Liver (tissue), 3 donors: ENCODE measurements around the gene SH2D2A.

Source experiments
- CTCF ChIP-seq: fragments of 150-350 bp; IDR thresholded peaks from 2 replicates; pipeline ENCODE4 v1.5.1; 2017; ENCODE audit warnings: improper control_type of control experiment, low read depth, low read length; ENCODE audit not compliant: missing input control
- HNF4G ChIP-seq: IDR thresholded peaks from 2 replicates; pipeline ENCODE4 v1.6.1; 2016; ENCODE audit warnings: antibody characterized with exemption
- NR2F2 ChIP-seq: IDR thresholded peaks from 2 replicates; pipeline ENCODE4 v1.6.1; 2016; ENCODE audit warnings: antibody characterized with exemption
- RAD21 ChIP-seq, 2 donors: IDR thresholded peaks; 2 replicates each; pipeline ENCODE4 v1.6.1; 2016; ENCODE audit warnings: antibody characterized with exemption in 2 of 2, mild to moderate bottlenecking in 2 of 2
- RXRA ChIP-seq, 2 donors: IDR thresholded peaks; 2 replicates each; pipeline ENCODE4 v1.6.1; 2017 to 2018; ENCODE audit warnings: antibody characterized with exemption in 2 of 2, mild to moderate bottlenecking in 1 of 2
- SP1 ChIP-seq: IDR thresholded peaks from 2 replicates; pipeline ENCODE4 v1.6.1; 2018; ENCODE audit warnings: antibody characterized with exemption, mild to moderate bottlenecking
- TAF1 ChIP-seq: conservative IDR thresholded peaks from 2 replicates; pipeline ENCODE4 v1.6.1; 2016; ENCODE audit warnings: antibody characterized with exemption, mild to moderate bottlenecking
- TF ChIP-seq, protein P1 (sequence below): IDR thresholded peaks from 2 replicates; pipeline ENCODE4 v1.6.1; 2016; ENCODE audit warnings: antibody characterized with exemption
- TF ChIP-seq, protein P2 (sequence below): IDR thresholded peaks from 2 replicates; pipeline ENCODE4 v1.6.1; 2016; ENCODE audit warnings: antibody characterized with exemption
- donor health status: healthy.
- donor health status: healthy.

DNA sequence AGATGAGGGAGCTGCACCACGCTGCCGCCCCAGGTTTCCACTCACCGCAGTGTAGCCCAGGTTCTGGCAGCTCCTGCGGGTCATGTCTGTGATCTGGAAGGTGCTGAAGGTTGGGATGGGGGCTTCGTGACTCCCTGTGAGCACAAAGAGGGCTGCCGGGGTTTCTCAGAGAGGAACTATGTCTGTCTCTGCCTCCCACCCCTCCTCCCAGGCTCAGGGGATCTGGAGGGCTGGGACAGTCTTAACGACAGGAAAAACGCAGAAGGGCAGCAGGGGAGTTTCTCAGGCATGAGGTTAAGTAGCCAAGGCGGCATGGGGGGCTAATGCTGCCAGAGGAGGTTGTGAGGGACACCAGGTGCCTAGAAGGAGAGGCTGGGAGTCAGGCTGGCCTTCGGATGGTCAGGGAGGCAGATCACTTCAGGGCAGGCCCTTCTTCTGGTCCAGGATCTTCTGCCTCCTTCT is 656 bp downstream of the SH2D2A start:
- no peak for TF ChIP-seq CTCF
- no peak for TF ChIP-seq TAF1
- no peak for TF ChIP-seq SP1
- no peak for TF ChIP-seq HNF4G
- TF ChIP-seq, protein P1, sequence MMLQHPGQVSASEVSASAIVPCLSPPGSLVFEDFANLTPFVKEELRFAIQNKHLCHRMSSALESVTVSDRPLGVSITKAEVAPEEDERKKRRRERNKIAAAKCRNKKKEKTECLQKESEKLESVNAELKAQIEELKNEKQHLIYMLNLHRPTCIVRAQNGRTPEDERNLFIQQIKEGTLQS = no peak
- no peak for TF ChIP-seq RAD21 (IDR thresholded peaks at IDR 0.05)
- TF ChIP-seq, protein P2, sequence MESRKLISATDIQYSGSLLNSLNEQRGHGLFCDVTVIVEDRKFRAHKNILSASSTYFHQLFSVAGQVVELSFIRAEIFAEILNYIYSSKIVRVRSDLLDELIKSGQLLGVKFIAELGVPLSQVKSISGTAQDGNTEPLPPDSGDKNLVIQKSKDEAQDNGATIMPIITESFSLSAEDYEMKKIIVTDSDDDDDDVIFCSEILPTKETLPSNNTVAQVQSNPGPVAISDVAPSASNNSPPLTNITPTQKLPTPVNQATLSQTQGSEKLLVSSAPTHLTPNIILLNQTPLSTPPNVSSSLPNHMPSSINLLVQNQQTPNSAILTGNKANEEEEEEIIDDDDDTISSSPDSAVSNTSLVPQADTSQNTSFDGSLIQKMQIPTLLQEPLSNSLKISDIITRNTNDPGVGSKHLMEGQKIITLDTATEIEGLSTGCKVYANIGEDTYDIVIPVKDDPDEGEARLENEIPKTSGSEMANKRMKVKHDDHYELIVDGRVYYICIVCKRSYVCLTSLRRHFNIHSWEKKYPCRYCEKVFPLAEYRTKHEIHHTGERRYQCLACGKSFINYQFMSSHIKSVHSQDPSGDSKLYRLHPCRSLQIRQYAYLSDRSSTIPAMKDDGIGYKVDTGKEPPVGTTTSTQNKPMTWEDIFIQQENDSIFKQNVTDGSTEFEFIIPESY = no peak
- TF ChIP-seq RXRA (IDR thresholded peaks at IDR 0.05) = no peak
- no peak for TF ChIP-seq NR2F2
